Activated CD4-positive, alpha-beta T cell treated with anti-CD3 and anti-CD28 coated beads, Interleukin-2, amount 50 U/mL, for 24 hours (primary cell): ENCODE results near the gene PNPLA4.

Source experiments
- DNase-seq, 2 donors: peaks; one replicate each; pipeline ENCODE4 v3.0.0-alpha.2; 2020; ENCODE audit warnings: low read depth in 1 of 2, low spot score in 1 of 2

The PNPLA4 gene, protein sequence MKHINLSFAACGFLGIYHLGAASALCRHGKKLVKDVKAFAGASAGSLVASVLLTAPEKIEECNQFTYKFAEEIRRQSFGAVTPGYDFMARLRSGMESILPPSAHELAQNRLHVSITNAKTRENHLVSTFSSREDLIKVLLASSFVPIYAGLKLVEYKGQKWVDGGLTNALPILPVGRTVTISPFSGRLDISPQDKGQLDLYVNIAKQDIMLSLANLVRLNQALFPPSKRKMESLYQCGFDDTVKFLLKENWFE

DNA sequence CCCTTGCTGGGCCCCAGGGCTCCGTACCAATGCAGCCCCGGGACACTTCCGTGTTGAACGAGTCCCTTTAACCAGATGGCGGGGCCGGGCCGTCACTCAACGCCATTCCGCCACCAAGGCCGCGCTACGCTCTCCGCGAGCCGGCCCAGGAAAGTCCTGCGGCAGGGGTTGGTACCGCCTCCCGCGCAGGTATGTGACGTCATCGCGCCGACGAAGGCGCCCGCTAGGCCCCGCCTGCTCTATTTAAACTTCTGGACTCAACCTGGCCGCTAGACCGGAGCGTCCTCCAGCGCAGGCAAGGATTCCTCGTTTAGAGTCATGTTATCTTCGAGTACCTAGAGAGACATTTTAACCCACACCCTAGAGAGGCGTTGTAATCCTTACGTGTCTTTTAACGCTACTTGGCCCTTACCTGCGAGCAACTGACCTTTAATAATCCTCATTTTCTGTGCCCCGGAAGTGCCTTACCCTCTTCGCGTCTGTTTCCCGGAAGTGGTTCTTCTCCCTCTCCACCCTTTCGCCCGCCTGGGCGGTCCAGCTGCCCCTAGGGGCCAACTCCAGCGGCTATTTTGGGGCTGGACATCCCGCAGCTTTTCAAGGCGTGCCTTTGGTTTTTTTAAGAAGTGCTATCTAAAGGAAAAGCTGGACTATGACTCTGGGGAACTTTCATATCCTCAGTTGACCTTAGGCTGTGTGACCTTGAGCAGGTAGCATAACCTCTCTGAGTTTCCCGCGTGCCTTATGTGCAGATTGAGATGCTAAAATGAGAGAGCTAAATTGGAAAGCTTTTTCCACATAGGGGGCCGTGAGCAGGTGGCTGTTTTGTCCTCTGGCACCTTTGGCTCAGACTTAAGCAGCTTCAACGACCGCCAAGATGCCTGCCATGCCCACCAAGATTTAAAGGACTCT, at the start of gene PNPLA4:
PNPLA4 (minus strand) TSS at position 155 of the 909 bp plus-strand sequence. CDS start 1,294 bp downstream, outside the sequence.
- peak; percentile 60 to 74 for DNase-seq

DNA sequence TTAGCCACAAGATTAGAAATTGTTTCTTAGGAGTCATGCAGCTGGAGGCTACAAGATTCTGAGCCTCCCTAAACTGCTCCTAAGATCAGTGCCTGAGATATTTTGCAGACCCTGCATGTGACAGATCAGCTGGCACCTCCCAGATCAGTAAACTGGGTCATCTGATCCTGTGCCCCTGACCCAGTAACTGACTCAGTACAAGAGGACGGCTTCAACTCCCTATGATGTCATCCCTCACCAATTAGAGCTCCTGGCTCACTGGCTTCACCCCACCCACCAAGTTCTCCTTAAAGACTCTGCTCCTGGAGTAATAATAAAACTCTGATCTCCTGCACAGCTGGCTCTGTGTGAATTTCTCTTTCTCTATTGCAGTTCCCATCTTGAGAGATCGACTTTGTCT, 45.4 kb upstream of the PNPLA4 start:
- no peak for DNase-seq

DNA sequence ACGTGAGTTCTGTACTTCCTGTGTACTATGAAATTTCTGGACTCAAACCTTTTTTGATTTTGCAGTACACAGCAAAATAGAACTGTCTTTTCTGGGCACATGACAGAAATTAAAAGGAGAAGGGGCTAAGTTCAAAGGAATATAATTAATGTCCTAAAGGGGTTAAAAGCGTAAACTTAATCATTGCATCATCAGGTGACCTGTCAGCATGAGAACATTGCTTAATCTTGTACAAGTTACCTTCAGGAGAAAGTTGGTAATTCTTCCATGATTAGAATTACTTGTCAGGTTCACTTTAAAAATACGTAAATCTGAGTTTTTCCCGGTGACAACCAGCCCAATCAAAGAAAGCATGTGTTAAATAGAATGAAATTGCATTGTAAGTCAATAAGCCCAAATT, 43.2 kb upstream of the PNPLA4 start:
- no peak for DNase-seq

- DNase-seq = no peak
Measured at GRCh38 chrX:7965436-7965835, 38.2 kb upstream of the PNPLA4 start.

- DNase-seq = no peak
Measured at GRCh38 chrX:7960246-7960645, 33.0 kb upstream of the PNPLA4 start.

DNA sequence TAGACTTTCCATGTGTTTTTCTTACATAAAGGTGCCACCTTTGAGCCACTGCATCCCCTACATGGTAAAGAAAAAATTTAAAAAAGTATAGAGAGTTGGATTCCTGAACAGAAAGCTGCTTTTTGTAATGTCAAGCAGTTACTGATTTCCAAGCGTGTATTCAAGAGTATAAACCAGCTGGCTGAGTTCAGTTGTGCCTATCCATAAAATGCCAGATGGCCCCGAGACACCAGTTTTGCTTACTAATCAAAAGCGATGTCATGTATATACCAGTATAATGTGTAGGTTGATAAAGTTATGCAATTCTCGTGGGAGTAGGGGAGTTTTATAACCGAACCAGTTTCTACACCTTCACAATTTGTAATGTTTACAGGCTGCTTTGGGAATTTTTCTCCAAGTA, 26.2 kb upstream of the PNPLA4 start:
- DNase-seq = no peak

DNA sequence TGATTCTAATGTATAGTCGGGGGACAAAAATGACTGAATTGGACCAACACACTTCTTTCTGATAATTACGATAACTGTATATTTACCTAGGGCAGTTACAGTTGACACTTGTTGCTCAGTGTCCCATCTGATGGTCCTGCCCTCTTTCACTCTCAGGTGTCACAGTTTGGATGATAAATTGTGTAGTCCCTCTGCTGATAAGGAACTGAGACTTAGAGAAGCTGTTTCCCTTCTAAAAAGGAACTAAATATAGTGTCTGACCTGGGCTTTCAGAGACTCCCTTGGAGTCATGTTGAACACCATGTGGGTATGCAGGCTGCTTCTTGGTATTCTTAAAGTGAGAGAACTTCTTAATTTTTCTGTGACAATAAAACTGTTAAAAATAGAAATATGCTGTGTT, 23.7 kb upstream of the PNPLA4 start:
- DNase-seq = no peak

GRCh38 chrX:7948483-7948882, 21.3 kb upstream of the PNPLA4 start:
- DNase-seq = no peak

DNA sequence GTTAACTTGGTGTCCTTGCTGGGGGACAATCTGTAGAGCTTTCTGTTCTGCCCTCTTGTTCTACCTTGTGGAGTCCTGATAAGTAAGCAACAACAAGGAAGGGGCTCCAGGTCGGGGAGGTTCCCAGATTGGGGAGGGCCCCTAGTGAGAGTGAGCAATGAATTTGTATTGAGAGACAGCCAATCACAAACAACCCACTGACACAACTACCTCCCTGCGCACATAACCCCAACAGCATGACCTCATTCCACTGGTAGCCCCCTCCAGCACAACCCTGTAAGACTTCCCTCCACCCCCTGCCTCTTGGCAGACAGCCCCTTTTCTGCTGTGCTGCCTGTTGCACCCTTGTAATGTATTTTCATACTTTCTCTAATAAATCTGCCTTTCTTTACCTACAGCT, 19.7 kb upstream of the PNPLA4 start:
- DNase-seq = no peak

- no peak for DNase-seq
Measured at GRCh38 chrX:7943600-7944245, 16.5 kb upstream of the PNPLA4 start.

DNA sequence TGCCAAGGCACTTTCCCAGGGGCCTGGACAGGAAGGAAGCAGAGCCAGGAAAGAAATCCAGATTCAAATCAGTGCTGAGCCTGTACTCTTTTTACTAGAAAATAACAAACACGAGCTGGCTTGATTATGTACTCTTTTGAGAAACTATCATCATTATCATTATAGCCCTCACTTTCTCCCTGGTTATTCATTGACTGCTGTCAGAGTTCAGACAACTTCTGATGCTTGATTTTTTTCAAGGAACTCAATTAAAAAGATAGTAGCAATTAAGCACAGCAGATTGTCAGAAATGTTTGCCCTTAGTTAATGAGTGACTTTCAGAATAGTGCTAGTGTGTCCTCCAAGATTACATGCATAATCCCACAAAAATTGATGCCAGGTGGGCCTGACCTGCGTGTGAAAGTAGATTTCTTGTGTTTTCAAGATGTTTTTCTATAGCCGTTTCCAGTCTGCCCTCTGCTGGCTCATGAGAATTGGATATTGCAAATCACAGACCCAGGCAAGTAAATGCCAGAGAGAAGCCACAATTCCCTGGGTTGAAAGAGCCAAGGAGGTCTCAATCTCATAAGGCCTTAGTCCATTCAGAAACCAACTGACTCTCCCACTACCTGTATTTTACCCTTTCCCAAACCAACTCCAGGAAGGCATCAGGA, 14.3 kb upstream of the PNPLA4 start:
- no peak for DNase-seq

DNA sequence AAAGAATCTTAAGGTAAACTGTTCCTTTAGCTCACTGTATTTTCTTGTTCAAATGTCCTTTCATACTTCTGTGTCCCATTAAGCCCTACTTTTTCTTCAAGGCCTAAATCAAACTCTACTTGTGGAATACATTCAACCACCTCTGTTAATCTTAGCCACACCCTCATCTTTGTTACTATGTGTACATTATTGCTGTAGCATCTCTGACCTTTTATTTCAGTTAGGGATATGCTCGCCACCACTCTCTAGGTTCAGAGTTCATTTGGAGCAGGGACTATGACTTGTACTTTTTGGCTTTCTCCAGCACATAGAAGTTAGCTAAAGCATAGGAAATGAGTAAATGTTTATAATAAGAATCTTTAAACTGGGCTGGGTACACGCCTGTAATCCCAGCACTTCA, 6.8 kb upstream of the PNPLA4 start:
- DNase-seq = no peak

GRCh38 chrX:7926914-7927258, 327 bp downstream of the PNPLA4 start:
- DNase-seq = no peak

DNA sequence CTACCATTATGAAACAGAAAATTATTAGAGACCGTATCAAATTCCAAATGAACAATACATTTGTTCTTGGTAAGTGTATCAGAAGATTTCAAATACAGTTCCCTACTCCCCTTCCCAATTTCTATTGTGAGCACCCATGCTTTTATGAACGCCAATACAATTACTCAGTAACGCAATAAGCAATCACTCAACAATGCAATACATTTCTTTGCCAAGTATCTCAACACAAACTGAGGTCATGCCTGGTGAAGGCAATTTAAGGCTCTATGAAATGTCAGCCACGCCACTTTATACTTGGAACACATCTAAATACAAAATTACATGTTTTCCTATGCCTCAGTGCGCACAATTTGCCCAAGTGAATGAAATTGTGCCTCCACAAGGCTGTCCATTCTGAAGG, 712 bp downstream of the PNPLA4 start:
- DNase-seq = no peak

DNA sequence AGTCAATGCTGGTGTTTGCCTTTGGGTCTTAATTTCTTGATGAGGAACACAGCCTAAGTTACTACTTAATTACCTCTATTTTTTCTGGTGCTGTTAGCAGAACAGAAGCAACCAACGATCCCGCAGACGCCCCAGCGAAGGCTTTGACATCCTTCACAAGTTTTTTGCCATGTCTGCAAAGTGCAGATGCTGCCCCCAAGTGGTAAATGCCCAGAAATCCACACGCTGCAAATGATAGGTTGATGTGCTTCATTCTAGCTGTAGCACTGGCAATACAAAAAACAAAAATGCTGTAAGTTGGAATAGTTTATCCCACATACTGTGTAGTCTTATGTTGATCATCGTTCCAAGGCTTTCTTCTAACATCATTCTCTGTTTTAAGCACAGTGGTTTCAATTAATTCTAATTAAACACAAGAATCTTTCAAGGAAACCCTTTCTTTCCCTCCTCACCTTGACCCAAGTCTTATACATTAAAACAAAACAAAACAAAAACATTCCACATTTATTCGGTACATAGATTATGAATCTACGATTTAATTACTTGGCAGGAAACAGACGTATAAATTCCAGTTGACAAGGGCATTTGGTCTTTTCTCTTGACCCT, 1.2 kb downstream of the PNPLA4 start:
- peak in 1 of 2 donors; percentile 45 for DNase-seq

GRCh38 chrX:7921750-7922149, 5.5 kb downstream of the PNPLA4 start:
- no peak for DNase-seq

DNA sequence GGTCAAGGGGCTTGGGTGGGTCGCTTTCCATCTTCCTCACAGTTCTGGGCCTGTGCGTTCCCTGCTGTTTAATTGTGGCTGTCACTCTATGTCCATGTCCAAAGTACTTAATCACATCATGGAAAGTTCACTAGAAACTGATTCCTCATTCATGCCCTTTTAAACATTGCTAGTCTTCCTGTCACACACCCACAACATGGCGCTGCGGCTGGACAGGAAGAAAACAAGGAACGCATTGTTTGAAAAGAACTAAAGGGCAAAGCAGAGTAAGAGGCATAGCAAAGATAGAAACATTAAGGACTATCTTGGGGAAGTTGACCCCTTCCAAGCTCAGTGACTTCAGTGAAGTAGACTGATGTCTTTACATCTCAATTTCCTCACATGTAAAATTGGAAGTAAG, 18.4 kb downstream of the PNPLA4 start:
- no peak for DNase-seq

DNA sequence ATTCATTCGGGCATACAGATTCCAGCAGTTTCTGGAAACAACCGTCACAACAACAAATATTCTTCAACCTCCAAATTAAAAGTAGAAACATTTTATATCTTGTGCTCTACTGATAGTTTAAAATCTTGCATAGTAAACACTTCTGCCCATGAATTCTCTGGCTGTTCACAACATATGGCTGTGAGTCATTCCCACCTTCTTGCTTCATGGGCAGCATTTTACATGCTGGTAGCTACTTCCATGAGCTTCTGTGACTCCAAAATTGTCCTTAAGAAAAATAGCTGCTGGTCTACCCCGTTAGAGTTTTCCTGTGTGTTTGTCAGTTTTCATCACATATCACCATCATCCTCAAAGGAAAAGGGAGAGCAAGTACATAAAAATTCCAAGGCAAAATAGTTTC, 22.7 kb downstream of the PNPLA4 start:
- no peak for DNase-seq

GRCh38 chrX:7891928-7892327, 35.3 kb downstream of the PNPLA4 start:
- DNase-seq = no peak

DNA sequence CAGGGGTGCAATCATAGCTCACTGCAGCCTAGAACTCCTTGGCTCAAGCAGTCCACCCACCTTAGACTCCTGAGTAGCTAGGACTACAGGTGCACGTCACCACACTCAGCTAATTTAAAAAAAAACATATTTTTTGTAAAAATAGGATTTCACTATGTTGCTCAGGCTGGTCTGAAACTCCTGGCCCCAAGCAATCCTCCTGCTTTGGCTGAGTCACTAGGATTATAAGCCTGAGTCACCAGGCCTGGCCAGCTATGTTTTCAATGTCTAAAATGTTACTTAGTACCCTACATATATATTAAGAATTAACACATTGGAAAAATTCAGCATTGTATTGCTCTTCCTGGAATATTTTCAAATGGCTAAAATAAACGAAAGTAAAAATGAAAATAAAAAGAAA, 37.5 kb downstream of the PNPLA4 start:
- DNase-seq = no peak

GRCh38 chrX:7889135-7889534, 38.1 kb downstream of the PNPLA4 start:
- DNase-seq = no peak
